ENCODE data around the gene DST. TPM values are rescaled to one million over a fixed set of nuclear protein-coding genes. Genes with fewer than 3 reads are reported as not detected.

DST gene
- total and polyA plus RNA-seq, 7 donors: 62.5 to 791 (median 495) TPM

DNA sequence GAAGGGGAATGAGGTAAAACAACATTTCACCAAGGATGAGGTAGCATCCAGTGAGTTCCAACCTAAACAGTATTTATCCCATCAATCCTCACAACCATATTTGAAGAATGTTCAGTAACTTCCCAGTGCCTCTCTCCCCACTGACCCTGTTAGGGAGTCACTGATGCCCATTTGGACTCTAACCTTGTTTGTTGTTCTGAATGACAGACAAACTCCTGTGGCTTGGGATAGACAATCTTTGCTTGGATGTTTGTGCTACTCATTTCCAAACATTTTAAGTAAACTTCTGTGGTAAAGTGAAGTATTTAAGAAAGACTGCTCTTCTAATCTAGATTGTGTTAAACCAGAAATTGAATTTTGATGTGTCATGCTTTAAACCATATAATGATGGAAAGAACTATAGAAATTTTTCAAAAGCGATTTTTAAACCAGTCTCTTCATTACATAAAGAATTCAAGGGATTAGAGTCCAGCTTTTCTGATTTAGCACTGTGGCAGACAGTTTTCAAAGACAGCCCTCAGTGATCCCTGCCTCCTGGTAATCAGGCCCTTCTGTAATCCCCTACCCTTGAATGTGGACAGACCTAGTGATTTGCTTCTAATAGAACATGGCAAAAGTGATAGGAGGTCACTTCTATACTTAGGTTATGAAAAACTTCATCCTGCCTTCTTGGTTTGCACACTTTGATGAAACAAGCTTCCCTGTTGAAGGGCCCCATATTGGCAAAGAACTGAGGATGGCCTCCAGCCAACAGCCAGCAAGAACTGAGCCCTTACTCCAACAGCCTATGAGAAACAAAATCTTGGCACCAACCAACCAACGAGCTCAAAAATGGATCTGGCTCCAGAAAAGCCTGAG, 191.6 kb downstream of the DST start:
- Histone ChIP-seq H3K4me3 (no peak overlapping the region), H3K9me3 (no peaks in the 10 kb centered on the region), H3K27me3 (no peaks in the 10 kb centered on the region), H3K36me3 (peaks cover 0 to 17% (median under 1%) of the 10 kb centered on the region in 4 donors), H3K27ac (peak overlapping the region; percentile 21 to 79 (median 60)), H3K4me1 (peaks cover 0 to 50% (median 26%) of the 10 kb centered on the region in 4 donors)
- peak; percentile 83 for DNase-seq
- intact Hi-C loops (cut with DNase I): loop anchor here (5.0 kb wide), 1 partner anchor 79 kb away; no protein-coding TSS in a partner anchor
- TF ChIP-seq EP300 (IDR thresholded peaks at IDR 0.05) (no peak), POLR2AphosphoS5 (IDR thresholded peaks at IDR 0.05) (peak in 1 of 4 donors; percentile 53)
- 57 to 67% methylated on average over 2 of the region's 2 CpGs for WGBS, 2 donors

DNA sequence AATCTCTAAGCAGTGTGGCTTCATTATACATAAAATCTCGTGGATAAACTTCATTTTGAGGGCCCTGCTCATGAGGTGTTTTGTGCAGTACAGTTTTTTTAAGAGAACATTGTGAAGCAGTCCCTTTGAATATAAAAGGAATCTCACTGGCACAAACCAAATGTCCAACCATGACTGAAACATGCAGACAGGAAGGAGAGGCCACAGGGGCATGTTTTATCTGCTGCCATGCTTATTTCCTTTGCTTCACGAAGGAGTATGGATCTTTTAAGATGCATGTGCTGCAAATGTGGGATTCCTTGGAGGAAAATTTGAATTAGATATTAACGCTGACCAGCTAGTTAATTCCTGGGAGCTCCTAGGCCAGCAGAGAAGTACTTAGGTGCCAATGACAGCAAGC, 192.3 kb downstream of the DST start:
- Histone ChIP-seq H3K9me3 (no peaks in the 10 kb centered on the region), H3K4me1 (peaks cover 0 to 58% (median 33%) of the 10 kb centered on the region in 4 donors), H3K27ac (peak overlapping the region in 3 of 4 donors; percentile 53 to 79 (median 66)), H3K36me3 (peaks cover 0 to 9% (median 0%) of the 10 kb centered on the region in 4 donors), H3K4me3 (no peak overlapping the region), H3K27me3 (no peaks in the 10 kb centered on the region)
- 77 to 79% methylated on average over 3 of the region's 3 CpGs for WGBS, 2 donors
- DNase-seq: no peak
- intact Hi-C loops (cut with DNase I): loop anchor here (5.0 kb wide), 1 partner anchor 78 kb away; no protein-coding TSS in a partner anchor
- TF ChIP-seq POLR2AphosphoS5 (IDR thresholded peaks at IDR 0.05): peak in 1 of 4 donors; percentile 0
- TF ChIP-seq, protein P1, sequence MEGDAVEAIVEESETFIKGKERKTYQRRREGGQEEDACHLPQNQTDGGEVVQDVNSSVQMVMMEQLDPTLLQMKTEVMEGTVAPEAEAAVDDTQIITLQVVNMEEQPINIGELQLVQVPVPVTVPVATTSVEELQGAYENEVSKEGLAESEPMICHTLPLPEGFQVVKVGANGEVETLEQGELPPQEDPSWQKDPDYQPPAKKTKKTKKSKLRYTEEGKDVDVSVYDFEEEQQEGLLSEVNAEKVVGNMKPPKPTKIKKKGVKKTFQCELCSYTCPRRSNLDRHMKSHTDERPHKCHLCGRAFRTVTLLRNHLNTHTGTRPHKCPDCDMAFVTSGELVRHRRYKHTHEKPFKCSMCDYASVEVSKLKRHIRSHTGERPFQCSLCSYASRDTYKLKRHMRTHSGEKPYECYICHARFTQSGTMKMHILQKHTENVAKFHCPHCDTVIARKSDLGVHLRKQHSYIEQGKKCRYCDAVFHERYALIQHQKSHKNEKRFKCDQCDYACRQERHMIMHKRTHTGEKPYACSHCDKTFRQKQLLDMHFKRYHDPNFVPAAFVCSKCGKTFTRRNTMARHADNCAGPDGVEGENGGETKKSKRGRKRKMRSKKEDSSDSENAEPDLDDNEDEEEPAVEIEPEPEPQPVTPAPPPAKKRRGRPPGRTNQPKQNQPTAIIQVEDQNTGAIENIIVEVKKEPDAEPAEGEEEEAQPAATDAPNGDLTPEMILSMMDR (IDR thresholded peaks at IDR 0.05): no peak
- no peak for TF ChIP-seq POLR2A (IDR thresholded peaks at IDR 0.05)
- TF ChIP-seq EP300 (IDR thresholded peaks at IDR 0.05): no peak

DNA sequence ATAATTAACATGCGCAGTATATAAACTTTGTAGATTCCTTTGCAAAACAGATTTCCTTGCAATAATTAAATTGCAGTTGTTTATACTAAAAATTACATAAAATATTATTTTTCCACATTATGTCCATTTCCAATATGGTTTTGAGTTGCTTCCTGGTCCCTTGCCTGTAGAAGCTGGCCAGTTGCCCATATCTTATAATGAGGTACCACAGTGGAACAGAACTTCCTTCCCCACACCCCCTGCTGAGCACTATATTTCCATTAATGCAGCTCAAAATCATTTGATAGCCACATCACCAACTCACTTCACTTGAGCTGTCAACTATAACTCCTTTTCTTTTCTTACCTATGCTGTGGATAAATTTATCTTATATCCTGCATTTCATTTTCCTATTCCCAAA, 194.6 kb downstream of the DST start:
- intact Hi-C loops (cut with DNase I): no loop called here
- Histone ChIP-seq H3K36me3 (no peaks in the 10 kb centered on the region), H3K27me3 (no peaks in the 10 kb centered on the region), H3K9me3 (no peaks in the 10 kb centered on the region), H3K27ac (peak overlapping the region in 2 of 4 donors; percentile 79), H3K4me3 (no peak overlapping the region), H3K4me1 (peaks cover 0 to 66% (median 43%) of the 10 kb centered on the region in 4 donors)
- DNase-seq: no peak
- TF ChIP-seq POLR2A (IDR thresholded peaks at IDR 0.05): no peak
- TF ChIP-seq POLR2AphosphoS5 (IDR thresholded peaks at IDR 0.05): no peak
- no peak for TF ChIP-seq EP300 (IDR thresholded peaks at IDR 0.05)
- TF ChIP-seq, protein P1 (IDR thresholded peaks at IDR 0.05): no peak
- WGBS, 2 donors: 46 to 97% methylated on average over 1 of the region's 1 CpG

DNA sequence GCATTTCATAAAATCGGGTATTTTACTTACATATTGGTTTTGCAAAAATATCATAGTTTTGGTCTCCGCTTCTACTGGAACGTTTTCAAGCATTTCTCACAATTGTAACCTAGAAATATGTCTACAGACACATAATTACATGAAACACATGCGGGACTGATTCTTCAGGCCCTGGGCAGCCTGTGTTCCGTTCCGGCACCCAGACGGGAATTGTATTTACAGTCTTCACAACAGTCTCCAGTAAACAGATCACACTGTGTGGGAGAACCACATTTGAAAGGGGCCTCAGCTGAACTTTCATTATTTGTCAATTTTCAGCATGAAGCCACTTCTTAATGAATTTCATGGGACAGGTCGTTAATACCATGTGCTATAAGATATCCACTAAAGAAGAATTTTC, 196.9 kb downstream of the DST start:
- intact Hi-C loops (cut with DNase I): no loop called here
- Histone ChIP-seq H3K27me3 (no peaks in the 10 kb centered on the region), H3K4me3 (no peak overlapping the region), H3K9me3 (no peaks in the 10 kb centered on the region), H3K27ac (peak overlapping the region; percentile 54 to 79 (median 74)), H3K4me1 (peaks cover 0 to 69% (median 32%) of the 10 kb centered on the region in 4 donors), H3K36me3 (no peaks in the 10 kb centered on the region)
- 78 to 86% methylated on average over 8 of the region's 8 CpGs for WGBS, 2 donors
- DNase-seq: no peak
- TF ChIP-seq POLR2AphosphoS5 (IDR thresholded peaks at IDR 0.05): peak in 3 of 4 donors; percentile 19 to 36 (median 19)
- TF ChIP-seq, protein P1 (IDR thresholded peaks at IDR 0.05): no peak
- peak in 1 of 4 donors; percentile 44 for TF ChIP-seq EP300 (IDR thresholded peaks at IDR 0.05)

DNA sequence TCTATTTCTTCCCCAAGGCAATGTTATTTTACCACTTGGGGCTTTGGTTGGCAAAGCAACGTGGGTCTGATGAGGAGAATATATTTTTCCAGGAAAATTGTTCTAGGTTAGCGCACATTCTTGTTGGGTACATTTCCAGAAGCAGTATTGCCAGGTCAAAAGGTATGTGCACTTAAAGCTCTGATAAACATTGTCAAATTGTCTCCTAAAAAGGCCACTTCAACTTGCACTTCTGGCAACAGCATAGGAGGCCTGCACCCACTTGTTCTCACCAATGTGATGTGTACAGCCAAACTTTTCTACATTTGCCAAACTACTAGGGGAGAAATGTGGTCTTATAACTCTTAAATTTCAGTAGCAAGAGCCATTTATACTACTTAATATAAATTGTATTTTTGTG, 197.8 kb downstream of the DST start:
- DNase-seq: no peak
- no peaks in the 10 kb centered on the region for H3K36me3 ChIP-seq
- 83 to 85% methylated on average over 2 of the region's 2 CpGs for WGBS, 2 donors
- no peak overlapping the region for H3K4me3 ChIP-seq
- TF ChIP-seq POLR2AphosphoS5 (IDR thresholded peaks at IDR 0.05): peak in 3 of 4 donors; percentile 37 to 55 (median 44)
- TF ChIP-seq, protein P1 (IDR thresholded peaks at IDR 0.05): no peak
- no peaks in the 10 kb centered on the region for H3K9me3 ChIP-seq
- intact Hi-C loops (cut with DNase I): no loop called here
- peaks cover 0 to 69% (median 30%) of the 10 kb centered on the region in 4 donors for H3K4me1 ChIP-seq
- peak overlapping the region; percentile 38 to 79 (median 74) for H3K27ac ChIP-seq
- H3K27me3 ChIP-seq: no peaks in the 10 kb centered on the region
